Nephron progenitor cell (in vitro differentiated cells): ENCODE data around the gene POGK.

Experiments used
- DNase-seq: peaks from one replicate; pipeline ENCODE4 v3.0.0; 2021
- H3K27ac Mint-ChIP-seq: 2 replicates; pipeline ENCODE4 v1.8.0; 2021; ENCODE audit warnings: mild to moderate bottlenecking, moderate library complexity, mixed read lengths
- H3K27me3 Mint-ChIP-seq: 2 replicates; pipeline ENCODE4 v1.8.0; 2021; ENCODE audit warnings: mild to moderate bottlenecking, low read depth, mixed read lengths; ENCODE audit not compliant: poor library complexity
- H3K36me3 Mint-ChIP-seq: 2 replicates; pipeline ENCODE4 v1.8.0; 2021; ENCODE audit warnings: low read depth, mixed read lengths
- H3K4me1 Mint-ChIP-seq: 2 replicates; pipeline ENCODE4 v1.8.0; 2021; ENCODE audit warnings: mixed read lengths
- H3K4me3 Mint-ChIP-seq: 2 replicates; pipeline ENCODE4 v1.8.0; 2021; ENCODE audit warnings: mild to moderate bottlenecking, moderate library complexity, mixed read lengths
- H3K9me3 Mint-ChIP-seq: 2 replicates; pipeline ENCODE4 v1.8.0; 2021; ENCODE audit warnings: mild to moderate bottlenecking, moderate library complexity, mixed read lengths
- CTCF ChIP-seq: fragments of 200-600 bp; sonication (generic); IDR thresholded peaks from 2 replicates; pipeline ENCODE4 v1.5.0; 2021; ENCODE audit warnings: antibody characterized with exemption

POGK gene, protein sequence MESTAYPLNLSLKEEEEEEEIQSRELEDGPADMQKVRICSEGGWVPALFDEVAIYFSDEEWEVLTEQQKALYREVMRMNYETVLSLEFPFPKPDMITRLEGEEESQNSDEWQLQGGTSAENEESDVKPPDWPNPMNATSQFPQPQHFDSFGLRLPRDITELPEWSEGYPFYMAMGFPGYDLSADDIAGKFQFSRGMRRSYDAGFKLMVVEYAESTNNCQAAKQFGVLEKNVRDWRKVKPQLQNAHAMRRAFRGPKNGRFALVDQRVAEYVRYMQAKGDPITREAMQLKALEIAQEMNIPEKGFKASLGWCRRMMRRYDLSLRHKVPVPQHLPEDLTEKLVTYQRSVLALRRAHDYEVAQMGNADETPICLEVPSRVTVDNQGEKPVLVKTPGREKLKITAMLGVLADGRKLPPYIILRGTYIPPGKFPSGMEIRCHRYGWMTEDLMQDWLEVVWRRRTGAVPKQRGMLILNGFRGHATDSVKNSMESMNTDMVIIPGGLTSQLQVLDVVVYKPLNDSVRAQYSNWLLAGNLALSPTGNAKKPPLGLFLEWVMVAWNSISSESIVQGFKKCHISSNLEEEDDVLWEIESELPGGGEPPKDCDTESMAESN

GRCh38 chr1:166838766-166839599, at the start of gene POGK:
POGK (plus strand) TSS chr1:166839475; CDS start chr1:166840957, 1,482 bp downstream.
- DNase-seq: peak; percentile 86
- peaks cover 5% of the 10 kb centered on the region for H3K9me3 Mint-ChIP-seq
- peak within 1 kb of the TSS; percentile 93 for H3K4me3 Mint-ChIP-seq
- no peaks in the 10 kb centered on the region for H3K27me3 Mint-ChIP-seq
- H3K36me3 Mint-ChIP-seq: peaks cover 32% of the 10 kb centered on the region
- no peak for TF ChIP-seq CTCF
- peaks cover 53% of the 10 kb centered on the region for H3K4me1 Mint-ChIP-seq
- H3K27ac Mint-ChIP-seq: peak within 1 kb of the TSS; percentile 98

DNA sequence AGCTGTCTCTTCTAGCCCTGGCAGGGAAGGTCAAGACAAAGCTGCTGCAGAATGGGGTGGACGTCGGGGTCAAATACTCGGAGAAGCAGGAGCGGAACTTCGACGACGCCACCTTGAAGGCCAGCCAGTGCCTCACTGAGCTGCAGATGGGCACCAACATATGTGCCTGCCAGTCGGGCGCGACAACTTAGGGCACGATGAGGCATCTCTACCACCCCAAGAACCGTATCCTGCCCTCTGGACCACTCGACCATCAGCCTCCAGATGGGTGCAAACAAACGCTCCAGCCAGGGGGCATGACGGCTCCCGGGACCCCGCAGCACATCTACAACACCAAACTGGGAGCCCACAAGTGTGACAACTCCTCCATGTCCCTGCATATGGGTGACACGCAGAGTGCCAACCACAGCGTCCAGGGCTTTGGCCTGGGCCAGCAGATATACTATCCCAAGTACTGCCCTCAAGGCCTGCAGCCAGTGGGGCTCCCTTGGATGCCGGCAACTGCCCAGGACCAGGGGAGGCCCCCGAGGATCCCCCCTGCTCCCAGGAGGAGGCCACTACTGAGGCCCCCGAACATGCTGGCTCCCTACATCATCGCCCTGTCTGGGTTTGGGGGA, 42.5 kb upstream of the POGK start:
- Mint-ChIP-seq H3K4me1 (peaks cover 4% of the 10 kb centered on the region), H3K36me3 (no peaks in the 10 kb centered on the region), H3K4me3 (no peak overlapping the region), H3K27ac (no peak overlapping the region), H3K27me3 (peaks cover 14% of the 10 kb centered on the region), H3K9me3 (peaks cover 4% of the 10 kb centered on the region)
- TF ChIP-seq CTCF: no peak
- DNase-seq: no peak

DNA sequence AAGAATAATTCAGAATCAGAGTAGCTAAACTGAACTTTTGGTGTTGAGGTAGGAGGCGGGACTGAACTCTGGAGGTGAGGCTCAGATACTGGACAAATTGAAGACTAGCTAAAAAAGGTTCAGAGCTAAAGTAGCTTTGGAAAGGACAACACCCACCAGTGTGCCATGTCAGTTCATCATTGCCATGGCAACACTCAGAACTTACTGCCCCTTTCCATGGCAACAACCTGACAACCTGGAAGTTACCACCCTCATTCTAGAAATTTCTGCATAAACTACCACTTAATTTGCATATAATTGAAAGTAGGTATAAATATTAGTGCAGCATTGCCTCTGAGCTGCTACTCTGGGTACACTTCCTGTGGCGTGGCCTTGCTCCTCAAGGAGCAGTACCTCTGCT, 30.3 kb upstream of the POGK start:
- no peak overlapping the region for H3K4me3 Mint-ChIP-seq
- peaks cover 12% of the 10 kb centered on the region for H3K9me3 Mint-ChIP-seq
- DNase-seq: no peak
- H3K27ac Mint-ChIP-seq: no peak overlapping the region
- H3K36me3 Mint-ChIP-seq: no peaks in the 10 kb centered on the region
- H3K27me3 Mint-ChIP-seq: no peaks in the 10 kb centered on the region
- TF ChIP-seq CTCF: no peak
- no peaks in the 10 kb centered on the region for H3K4me1 Mint-ChIP-seq

DNA sequence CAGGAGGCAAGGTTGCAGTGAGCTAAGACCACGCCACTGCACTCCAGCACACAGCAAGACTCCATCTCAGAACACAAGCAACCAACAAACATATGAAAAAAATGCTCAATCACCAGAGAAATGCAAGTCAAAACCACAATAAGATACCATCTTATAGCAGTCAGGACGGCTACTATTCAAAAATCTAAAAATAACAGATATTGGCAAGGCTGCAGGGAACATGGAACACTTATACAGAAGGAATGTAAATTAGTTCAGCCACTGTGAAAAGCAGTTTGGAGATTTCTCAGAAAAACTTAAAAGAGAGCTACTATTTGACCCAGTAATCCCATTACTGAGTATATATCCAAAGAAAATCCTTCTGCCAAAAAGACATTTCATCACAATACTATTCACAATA, 27.6 kb upstream of the POGK start:
- Mint-ChIP-seq H3K9me3 (peaks cover 12% of the 10 kb centered on the region), H3K4me3 (no peak overlapping the region), H3K27me3 (peaks cover 9% of the 10 kb centered on the region), H3K27ac (no peak overlapping the region), H3K4me1 (no peaks in the 10 kb centered on the region), H3K36me3 (no peaks in the 10 kb centered on the region)
- DNase-seq: no peak
- TF ChIP-seq CTCF: no peak

DNA sequence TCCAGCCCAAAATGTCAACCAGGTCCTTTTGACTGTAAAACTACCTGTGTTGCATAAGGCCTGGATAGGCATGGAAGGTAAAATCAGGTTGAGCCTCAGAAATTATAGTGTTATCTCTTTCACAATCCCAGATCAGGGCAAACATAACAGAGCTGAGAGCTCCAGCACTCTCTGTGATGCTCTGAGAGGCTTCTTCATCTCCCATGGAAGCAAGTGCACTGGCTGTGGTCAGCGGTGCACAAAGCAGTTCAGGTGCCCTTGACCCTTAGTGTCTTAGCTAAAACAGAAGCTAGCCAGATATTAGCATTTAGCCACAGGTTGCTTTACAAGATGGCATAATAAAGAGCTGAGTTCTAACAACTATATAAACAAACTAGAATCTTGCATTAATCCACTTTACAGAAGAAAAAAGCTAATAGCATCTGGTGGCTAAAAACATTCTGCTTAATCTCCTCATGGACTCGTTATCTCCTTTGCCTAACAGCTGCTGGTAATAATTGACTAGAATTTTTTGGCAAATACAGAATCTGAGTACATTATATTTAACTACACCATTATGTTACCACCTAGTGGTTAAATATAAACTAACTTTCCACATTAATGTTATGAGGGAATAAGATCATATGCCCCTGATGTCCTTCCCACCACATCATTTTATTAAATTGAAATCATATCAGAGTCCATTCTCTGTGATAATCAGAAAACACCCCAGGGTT, 25.6 kb upstream of the POGK start:
- no peak for TF ChIP-seq CTCF
- Mint-ChIP-seq H3K27me3 (peaks cover 9% of the 10 kb centered on the region), H3K27ac (no peak overlapping the region), H3K4me3 (no peak overlapping the region), H3K9me3 (peaks cover 12% of the 10 kb centered on the region), H3K36me3 (no peaks in the 10 kb centered on the region), H3K4me1 (no peaks in the 10 kb centered on the region)
- DNase-seq: no peak
